IPS DF 19.7 (cell line): ENCODE measurements around the gene NKIRAS1.
"Not testable (repeated sequence)": the region's sequence is repeated elsewhere in the genome, so short reads cannot be mapped to it uniquely, and the experiment has no call there.

Experiments used
- DNase-seq: peaks from one replicate; pipeline ENCODE4 v3.0.0-alpha.2; 2013; ENCODE audit warnings: low read depth, low spot score

The NKIRAS1 gene

DNA sequence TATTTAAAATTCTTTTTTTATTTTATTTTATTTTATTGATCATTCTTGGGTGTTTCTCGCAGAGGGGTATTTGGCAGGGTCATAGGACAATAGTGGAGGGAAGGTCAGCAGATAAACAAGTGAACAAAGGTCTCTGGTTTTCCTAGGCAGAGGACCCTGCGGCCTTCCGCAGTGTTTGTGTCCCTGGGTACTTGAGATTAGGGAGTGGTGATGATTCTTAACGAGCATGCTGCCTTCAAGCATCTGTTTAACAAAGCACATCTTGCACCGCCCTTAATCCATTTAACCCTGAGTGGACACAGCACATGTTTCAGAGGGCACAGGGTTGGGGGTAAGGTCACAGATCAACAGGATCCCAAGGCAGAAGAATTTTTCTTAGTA, 46.1 kb downstream of the NKIRAS1 start:
- not testable (repeated sequence) for DNase-seq

DNA sequence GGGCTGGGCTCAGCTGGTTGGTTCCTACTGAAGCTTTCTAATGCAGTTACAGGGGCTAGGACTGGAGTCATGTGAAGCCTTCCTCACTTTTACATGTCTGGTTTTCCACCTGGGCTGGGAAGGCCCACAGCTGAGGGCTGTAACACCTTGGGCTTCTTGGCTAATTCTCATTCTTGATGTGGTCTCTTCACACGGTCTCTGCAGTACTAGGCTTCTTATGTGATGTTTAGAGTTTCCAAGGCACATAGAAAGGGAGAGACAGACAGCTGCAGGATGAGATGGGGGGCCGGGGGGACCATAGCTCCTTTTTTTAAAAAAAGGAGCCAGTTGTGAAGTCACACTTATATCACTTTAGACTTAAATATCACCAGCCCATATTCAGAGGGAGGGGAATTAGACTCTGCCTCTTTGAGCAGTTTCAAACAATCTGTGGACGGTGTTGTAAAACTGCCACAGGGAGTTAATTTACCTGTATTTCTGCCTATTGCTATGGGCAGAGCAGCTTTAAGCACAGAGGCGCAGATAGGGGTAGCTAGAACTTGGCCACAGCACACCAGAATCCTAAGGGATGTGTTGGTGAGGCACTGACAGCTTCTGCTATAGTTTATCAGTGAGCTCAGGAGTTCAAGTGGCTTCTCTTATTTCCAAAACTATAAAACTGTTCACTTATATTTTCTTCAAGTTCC, 46.7 kb downstream of the NKIRAS1 start:
- no peak for DNase-seq

DNA sequence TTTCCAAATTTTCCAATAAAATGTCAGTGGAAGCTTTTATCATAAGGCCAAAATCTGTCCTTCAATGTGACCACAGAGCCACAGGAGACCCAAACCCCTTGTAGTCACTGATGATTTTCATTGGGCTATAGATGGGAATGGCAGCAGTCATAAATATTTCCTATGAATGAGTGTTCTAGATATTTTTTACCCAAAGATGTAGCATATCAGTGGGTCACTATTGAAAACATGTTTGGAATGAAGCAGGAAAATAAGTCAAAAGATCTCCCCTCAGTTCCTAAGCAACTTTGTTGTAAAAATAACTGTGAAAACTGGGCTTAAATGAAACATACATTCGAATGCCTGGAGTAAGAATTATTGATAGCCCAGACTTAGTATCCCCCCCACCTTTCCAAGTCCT, 49.0 kb downstream of the NKIRAS1 start:
- DNase-seq: no peak

DNA sequence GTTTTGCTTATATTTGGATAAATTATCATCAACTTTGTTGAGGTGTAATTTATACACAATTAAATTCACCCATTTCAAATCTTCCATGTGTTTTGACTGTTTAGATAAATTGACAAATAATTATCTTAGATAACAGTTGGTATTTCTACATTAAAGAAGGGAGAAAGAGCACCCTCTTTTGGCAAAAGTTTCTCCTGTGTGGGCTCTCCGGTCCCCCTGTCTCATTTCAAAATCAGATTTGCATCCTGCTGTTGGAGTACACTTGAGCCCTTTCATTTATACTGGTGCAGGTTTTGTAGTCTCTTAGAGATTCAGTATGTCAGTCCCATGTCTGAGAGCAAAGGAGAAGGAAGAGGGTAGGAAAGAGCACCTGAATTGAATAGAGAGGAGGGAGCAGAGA, 49.4 kb downstream of the NKIRAS1 start:
- no peak for DNase-seq

DNA sequence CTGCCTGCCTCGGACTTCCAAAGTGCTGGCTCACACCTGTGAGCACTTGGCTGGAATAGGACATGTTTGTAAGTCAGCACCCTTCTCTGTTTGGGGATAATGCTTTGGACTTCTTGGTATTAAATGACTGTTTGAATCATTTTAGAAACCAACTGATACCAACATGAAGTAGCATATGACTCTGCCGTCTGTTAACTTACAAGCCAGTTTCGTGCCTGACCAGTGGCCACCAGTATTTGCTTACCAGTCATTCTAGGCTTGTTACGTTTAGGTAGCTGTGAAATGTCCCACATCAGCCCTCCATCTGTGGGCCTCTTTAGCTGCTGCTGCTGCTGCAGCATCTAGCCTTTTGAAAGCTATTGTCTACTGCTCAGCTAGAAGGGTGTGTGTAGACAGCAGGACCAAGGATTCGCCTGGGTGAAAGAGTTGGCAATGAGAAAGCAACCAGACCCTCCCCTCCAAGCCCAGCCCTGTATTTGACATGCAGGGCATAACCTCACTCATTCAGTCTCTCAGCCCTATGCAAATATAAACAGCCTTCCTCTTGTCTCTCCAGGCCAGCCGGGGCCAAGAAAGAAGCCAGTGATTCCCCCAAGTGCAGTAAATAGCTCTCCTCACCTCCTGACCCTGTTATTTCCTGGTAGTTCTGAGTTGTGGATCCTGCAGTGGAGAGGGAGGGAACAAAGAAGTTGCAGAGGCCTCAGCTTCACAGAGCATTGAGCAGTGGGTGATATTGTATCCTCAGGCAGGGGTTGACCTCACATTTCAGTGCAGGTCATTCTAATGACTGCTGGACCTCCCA, 51.0 kb downstream of the NKIRAS1 start:
- DNase-seq: peak; percentile 35

DNA sequence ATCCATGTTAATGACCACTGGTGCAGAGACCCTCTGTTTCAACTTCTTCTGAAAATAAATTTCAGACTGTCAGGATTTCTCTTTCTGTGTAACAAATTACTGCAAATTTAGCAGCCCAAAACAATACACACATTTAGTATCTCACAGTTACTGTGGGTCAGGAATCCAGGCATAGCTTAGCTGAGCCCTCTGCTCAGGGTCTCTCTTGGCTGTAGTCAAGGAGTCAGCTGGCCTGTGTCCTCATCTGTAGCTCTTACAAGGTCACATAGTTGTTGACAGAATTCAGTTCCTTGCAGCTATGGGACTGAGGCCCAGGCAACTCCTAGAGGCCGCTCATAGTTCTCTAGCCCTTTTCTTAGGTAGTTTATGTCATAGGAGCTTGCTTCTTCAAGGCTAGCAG, 51.9 kb downstream of the NKIRAS1 start:
- DNase-seq: no peak

DNA sequence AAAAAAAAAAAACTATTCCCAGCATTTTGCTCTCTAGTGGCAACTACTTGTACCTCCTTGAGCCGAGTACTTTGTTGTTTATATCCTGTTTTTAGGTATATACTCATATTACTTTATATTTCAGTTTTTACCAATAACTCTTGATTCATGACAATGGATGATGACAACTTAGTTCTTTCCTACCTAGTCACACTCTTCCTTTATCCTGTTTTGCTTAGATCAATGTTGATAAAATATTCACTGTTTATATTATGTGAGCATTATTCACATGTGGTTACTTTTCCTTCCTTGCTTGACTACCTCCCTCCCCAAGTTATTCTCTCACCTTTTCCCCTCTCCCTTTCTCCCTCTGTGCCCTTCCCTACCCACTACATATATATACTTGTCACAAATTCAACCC, 53.7 kb downstream of the NKIRAS1 start:
- no peak for DNase-seq

DNA sequence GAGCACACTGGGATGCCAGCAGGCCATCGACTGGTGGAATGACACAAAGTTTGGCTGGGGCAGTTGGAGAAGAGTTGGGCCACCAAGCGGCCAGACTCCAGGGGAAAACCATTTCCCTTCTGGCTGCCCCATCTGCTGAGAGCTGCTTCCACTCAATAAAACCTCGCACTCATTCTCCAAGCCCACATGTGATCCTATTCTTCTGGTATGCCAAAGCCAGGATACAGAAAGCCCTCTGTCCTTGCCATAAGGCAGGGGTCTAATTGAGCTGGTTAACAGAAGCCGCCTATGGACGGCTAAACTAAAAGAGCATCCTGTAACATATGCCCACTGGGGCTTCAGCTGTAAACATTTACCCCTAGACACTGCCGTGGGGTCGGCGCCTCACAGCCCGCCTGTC, 55.1 kb downstream of the NKIRAS1 start:
- DNase-seq: no peak

DNA sequence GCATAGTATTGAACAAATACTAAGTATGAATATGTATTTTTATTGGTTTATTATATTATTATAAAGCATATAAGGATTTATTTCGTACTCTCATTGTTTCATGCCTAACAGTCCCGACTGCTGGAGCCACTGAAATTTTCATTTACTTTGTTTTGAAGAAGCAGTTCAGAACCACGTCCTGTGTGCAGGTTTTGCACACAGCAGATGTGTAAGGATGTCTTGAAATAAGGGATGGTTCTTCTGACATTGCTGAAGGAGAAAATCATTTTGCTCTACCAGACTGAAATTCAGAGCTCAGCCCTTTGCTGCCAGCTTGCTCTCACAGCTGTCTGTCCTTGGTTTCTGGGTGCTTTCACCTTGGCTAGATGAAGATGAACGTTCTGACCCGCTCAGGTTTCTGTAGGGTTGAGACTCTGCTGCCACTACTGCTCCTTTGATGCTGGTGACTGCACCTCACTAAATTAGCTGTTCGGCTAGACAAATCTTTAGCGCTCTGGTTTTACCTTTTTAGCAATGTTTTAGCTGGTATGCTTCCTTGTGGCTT, 56.9 kb downstream of the NKIRAS1 start:
- no peak for DNase-seq

DNA sequence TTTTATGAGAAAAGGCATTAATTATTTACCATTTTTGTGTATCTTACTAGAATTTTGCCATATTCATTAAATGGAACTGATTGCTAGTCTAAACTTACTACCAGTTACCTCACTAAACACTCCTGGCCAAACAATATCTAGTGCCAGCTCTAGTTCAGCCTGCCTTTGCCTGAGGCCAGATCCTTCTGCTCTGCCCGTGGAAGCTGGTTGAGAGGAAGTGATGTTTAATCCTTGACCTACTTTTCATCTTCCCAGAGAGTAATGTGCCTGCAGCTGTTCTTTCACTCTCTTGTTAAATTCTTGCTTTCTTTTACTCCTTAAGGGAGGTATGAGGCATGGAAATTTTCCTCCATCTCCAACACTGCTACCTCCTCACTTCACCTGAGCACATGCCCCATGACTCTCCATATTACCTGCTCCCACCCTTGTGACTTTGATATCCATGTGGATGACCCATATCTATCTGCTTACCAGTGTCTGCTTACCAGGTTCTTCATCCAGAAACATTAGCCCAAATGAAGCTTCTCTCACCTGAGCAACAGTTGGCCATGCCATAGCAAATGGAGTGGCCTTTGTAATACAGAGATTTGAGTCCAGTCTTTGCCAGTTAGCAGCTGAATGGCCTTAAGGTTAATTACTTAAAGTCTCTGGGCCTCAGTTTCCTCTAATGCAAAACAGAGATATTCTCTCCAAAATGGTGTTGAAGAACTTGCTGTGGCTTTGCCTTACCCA, 57.6 kb downstream of the NKIRAS1 start:
- no peak for DNase-seq

DNA sequence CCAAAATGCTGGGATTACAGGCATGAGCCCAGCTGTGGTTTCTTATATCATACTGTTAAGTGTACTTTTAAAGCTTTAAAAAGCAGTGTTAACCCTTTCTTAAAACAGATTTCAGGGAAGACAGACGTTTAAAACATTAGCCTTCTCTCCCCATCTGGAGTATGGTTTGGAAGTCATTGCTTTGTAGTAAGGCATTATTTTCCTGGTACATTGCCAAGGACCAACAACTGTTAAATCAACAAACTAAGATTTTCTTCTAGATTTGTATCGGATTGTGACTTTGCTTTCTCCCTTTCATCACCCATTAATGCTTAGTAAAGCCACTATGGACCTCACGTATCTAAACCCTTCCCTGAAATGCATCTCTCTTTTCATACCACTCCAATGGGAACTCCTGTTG, 60.5 kb downstream of the NKIRAS1 start:
- DNase-seq: no peak

DNA sequence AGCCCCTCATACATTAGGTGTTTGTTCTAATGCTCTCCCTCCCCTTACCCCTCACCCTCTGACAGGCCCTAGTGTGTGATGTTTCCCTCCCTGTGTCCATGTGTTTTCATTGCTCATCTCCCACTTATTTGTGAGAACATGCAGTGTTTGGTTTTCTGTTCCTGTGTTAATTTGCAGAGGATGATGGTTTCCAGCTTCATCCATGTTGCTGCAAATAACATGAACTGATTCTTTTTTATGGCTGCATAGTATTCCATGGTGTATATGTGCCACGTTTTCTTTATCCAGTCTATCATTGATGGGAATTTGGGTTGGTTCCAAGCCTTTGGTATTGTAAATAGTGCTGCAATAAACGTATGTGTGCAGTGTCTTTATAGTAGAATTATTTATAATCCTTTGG, 67.3 kb downstream of the NKIRAS1 start:
- not testable (repeated sequence) for DNase-seq

DNA sequence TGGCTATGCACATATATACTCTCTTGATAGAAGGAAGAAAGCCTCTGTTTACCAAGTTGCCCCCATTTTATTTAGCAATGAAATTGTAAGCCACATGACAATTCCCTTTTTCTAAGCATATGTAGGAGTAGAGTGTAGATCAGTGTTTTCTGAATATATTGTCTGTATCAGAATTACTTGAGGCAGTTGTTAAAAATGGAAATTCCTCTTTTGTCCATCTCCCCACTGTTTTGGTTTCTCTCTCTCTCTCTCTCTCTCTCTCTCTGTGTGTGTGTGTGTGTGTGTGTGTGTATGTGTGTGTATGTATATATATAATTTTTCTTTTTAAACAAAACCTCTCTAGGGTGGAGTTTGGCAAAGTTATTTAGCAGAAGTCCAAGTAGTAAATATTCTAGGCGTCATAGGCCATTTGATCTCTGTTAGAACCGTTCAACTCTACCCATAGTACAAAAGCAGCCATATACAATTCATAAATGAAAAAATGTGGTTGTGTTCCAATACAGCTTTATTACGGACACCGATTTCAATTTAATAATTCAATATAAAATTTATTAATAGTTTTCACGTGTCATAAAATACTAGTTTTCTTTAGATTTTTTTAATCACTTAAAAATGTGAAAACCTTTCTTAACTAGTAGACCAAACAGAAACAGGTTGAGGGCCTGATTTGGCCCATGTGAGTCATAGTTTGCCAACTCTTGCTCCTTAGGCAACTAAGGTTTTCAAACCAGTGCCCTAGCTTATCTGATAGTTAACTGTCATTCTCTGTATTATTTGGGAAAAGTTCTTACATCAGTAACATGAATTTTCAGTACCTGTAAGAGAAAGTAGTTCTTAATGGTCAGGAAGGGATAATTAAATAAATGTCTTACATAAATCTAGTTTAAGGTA, 71.2 kb downstream of the NKIRAS1 start:
- no peak for DNase-seq

DNA sequence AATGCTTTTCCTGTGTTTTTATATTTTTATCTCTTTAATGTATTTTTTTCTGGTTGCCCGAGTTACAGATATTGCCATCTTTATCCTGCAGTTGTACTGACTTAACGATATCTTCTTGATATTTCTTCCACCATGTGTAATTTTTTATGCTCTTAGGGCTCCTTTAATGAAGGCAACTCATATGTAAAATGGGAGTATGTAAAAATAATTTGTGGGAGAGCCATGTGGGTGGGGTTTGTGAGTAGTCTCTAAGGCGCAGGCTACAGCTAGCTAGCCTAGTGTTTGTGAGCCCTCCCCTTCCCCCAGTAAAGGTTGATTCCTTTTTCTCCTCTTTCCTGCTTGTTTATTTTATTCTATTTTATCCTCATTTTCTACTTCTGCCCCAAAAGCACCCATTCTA, 72.9 kb downstream of the NKIRAS1 start:
- no peak for DNase-seq
